H9 (cell line): ENCODE measurements around the gene ERAL1. TPM values are rescaled to one million over a fixed set of nuclear protein-coding genes. Genes with fewer than 3 reads are reported as not detected.
"Not testable (repeated sequence)": the region's sequence is repeated elsewhere in the genome, so short reads cannot be mapped to it uniquely, and the experiment has no call there.

Experiments used
- DNase-seq: peaks from one replicate; pipeline ENCODE4 v3.0.0-alpha.2; 2017
- H2AFZ ChIP-seq: one replicate; pipeline ENCODE4 v1.6.1; 2013; ENCODE audit warnings: mild to moderate bottlenecking, low read length, control low read depth, moderate library complexity
- H2AK5ac ChIP-seq: 2 replicates; pipeline ENCODE4 v1.6.1; 2013; ENCODE audit warnings: low read length, control low read depth, mixed read lengths; ENCODE audit not compliant: insufficient read length
- H2BK120ac ChIP-seq: one replicate; pipeline ENCODE4 v1.6.1; 2013; ENCODE audit warnings: low read depth, mild to moderate bottlenecking, low read length, control low read depth, inconsistent platforms; ENCODE audit not compliant: poor library complexity, severe bottlenecking
- H2BK12ac ChIP-seq: 2 replicates; pipeline ENCODE4 v1.6.1; 2013; ENCODE audit warnings: low read length, control low read depth, mixed read lengths, low read depth; ENCODE audit not compliant: insufficient read length
- H2BK15ac ChIP-seq: 2 replicates; pipeline ENCODE4 v1.6.1; 2013; ENCODE audit warnings: low read depth, low read length, control low read depth
- H2BK20ac ChIP-seq: one replicate; pipeline ENCODE4 v1.6.1; 2013; ENCODE audit warnings: low read depth, mild to moderate bottlenecking, low read length, control low read depth, inconsistent platforms; ENCODE audit not compliant: poor library complexity, severe bottlenecking
- H2BK5ac ChIP-seq: 2 replicates; pipeline ENCODE4 v1.6.1; 2013; ENCODE audit warnings: low read length, control low read depth, mixed read lengths; ENCODE audit not compliant: insufficient read length
- H3K14ac ChIP-seq: 2 replicates; pipeline ENCODE4 v1.6.1; 2013; ENCODE audit warnings: low read length, control low read depth; ENCODE audit not compliant: insufficient read depth
- H3K18ac ChIP-seq: 2 replicates; pipeline ENCODE4 v1.6.1; 2013; ENCODE audit warnings: low read depth, mild to moderate bottlenecking, mixed read lengths, low read length, control low read depth; ENCODE audit not compliant: insufficient read length
- H3K23ac ChIP-seq: 2 replicates; pipeline ENCODE4 v1.6.1; 2013; ENCODE audit warnings: low read length, control low read depth, mixed read lengths, low read depth; ENCODE audit not compliant: insufficient read length
- H3K23me2 ChIP-seq: 2 replicates; pipeline ENCODE4 v1.6.1; 2013; ENCODE audit warnings: low read depth, mild to moderate bottlenecking, mixed read lengths, low read length, control low read depth; ENCODE audit not compliant: insufficient read length, poor library complexity, severe bottlenecking
- H3K27ac ChIP-seq: 2 replicates; pipeline ENCODE4 v1.5.1; 2013; ENCODE audit warnings: low read length, control low read depth, mixed read lengths, low read depth; ENCODE audit not compliant: insufficient read length
- H3K27me3 ChIP-seq: 2 replicates; pipeline ENCODE4 v1.6.1; 2013; ENCODE audit warnings: low read length, control low read depth, inconsistent platforms; ENCODE audit not compliant: insufficient read depth
- H3K4ac ChIP-seq: 2 replicates; pipeline ENCODE4 v1.6.1; 2013; ENCODE audit warnings: low read depth, mild to moderate bottlenecking, control low read depth, inconsistent platforms, low read length, moderate library complexity
- H3K4me1 ChIP-seq: 2 replicates; pipeline ENCODE4 v1.6.1; 2013; ENCODE audit warnings: low read length, control low read depth, inconsistent platforms; ENCODE audit not compliant: insufficient read depth
- H3K4me2 ChIP-seq: 2 replicates; pipeline ENCODE4 v1.6.1; 2013; ENCODE audit warnings: low read length, control low read depth, mixed read lengths; ENCODE audit not compliant: insufficient read length, insufficient read depth
- H3K56ac ChIP-seq: 2 replicates; pipeline ENCODE4 v1.6.1; 2013; ENCODE audit warnings: low read depth, mild to moderate bottlenecking, mixed read lengths, low read length, control low read depth; ENCODE audit not compliant: insufficient read length
- H3K79me1 ChIP-seq: 2 replicates; pipeline ENCODE4 v1.6.1; 2013; ENCODE audit warnings: low read depth, mild to moderate bottlenecking, moderate library complexity, low read length, control low read depth, inconsistent platforms; ENCODE audit not compliant: insufficient read depth, poor library complexity, severe bottlenecking
- H3K79me2 ChIP-seq: 2 replicates; pipeline ENCODE4 v1.6.1; 2013; ENCODE audit warnings: low read length, control low read depth, inconsistent platforms; ENCODE audit not compliant: insufficient read depth
- H3K9ac ChIP-seq: 2 replicates; pipeline ENCODE4 v1.6.1; 2013; ENCODE audit warnings: low read length, control low read depth, mixed read lengths; ENCODE audit not compliant: insufficient read length; ENCODE audit errors: extremely low read depth
- H3K9me3 ChIP-seq: one replicate; pipeline ENCODE4 v1.6.1; 2013; ENCODE audit warnings: low read depth, low read length, inconsistent platforms; ENCODE audit not compliant: control insufficient read depth
- H3T11ph ChIP-seq: one replicate; pipeline ENCODE4 v1.6.1; 2013; ENCODE audit warnings: mild to moderate bottlenecking, low read length, control low read depth, inconsistent platforms
- H4K20me1 ChIP-seq: one replicate; pipeline ENCODE4 v1.6.1; 2013; ENCODE audit not compliant: control insufficient read depth, insufficient read length, insufficient read depth
- H4K5ac ChIP-seq: 2 replicates; pipeline ENCODE4 v1.6.1; 2013; ENCODE audit warnings: low read depth, mild to moderate bottlenecking, mixed read lengths, low read length, control low read depth; ENCODE audit not compliant: insufficient read length
- H4K8ac ChIP-seq: replicated peaks from 2 replicates; pipeline ENCODE4 v1.6.1; 2013; ENCODE audit warnings: low read length, control low read depth, mixed read lengths, low read depth; ENCODE audit not compliant: insufficient read length
- H4K91ac ChIP-seq: 2 replicates; pipeline ENCODE4 v1.6.1; 2013; ENCODE audit warnings: low read depth, mild to moderate bottlenecking, moderate library complexity, mixed read lengths, low read length, control low read depth; ENCODE audit not compliant: insufficient read length
- H3K27ac Mint-ChIP-seq, 3 experiments: 2 replicates in 2 of 3; 3 replicates in 1 of 3; pipeline ENCODE4 v1.8.0; 2020 to 2021; ENCODE audit warnings: mixed read lengths in 3 of 3, mild to moderate bottlenecking in 1 of 3, moderate library complexity in 1 of 3
- H3K27me3 Mint-ChIP-seq: 2 replicates; pipeline ENCODE4 v1.8.0; 2021; ENCODE audit warnings: low read depth, mild to moderate bottlenecking, moderate library complexity, mixed read lengths
- H3K36me3 Mint-ChIP-seq, 3 experiments: 2 replicates in 2 of 3; 3 replicates in 1 of 3; pipeline ENCODE4 v1.8.0; 2020 to 2021; ENCODE audit warnings: low read depth in 3 of 3, mixed read lengths in 3 of 3; ENCODE audit not compliant: insufficient read depth in 1 of 3
- H3K4me1 Mint-ChIP-seq, 2 experiments: 2 replicates each; pipeline ENCODE4 v1.8.0; 2020; ENCODE audit warnings: mixed read lengths in 2 of 2
- H3K4me3 Mint-ChIP-seq, 2 experiments: 2 replicates in 1 of 2; 3 replicates in 1 of 2; pipeline ENCODE4 v1.8.0; 2020 to 2021; ENCODE audit warnings: mild to moderate bottlenecking in 2 of 2, mixed read lengths in 2 of 2, moderate library complexity in 1 of 2
- H3K9me3 Mint-ChIP-seq, 2 experiments: 2 replicates in 1 of 2; 3 replicates in 1 of 2; pipeline ENCODE4 v1.8.0; 2020; ENCODE audit warnings: mild to moderate bottlenecking in 2 of 2, mixed read lengths in 2 of 2, moderate library complexity in 1 of 2
- CTCF ChIP-seq: fragments of 200-600 bp; sonication (generic); conservative IDR thresholded peaks from 3 replicates; pipeline ENCODE4 v1.8.0; 2021; ENCODE audit warnings: antibody characterized with exemption, mild to moderate bottlenecking
- WGBS: extraction: QIAGEN DNeasy Blood & Tissue Kit; methylation state at CpG from one replicate; pipeline ENCODE4 v1.1.7; 2013; ENCODE audit warnings: missing lambda C conversion rate, low lambda C conversion rate, mixed read lengths; ENCODE audit not compliant: insufficient read length; ENCODE audit errors: extremely low coverage; 5-methylcytosine and 5-hydroxymethylcytosine counted together
- total RNA-seq: library from RNA; stranded (reverse); gene quantifications from 2 replicates; pipeline ENCODE4 v1.2.1, GENCODE V29; 2021

The ERAL1 gene
- total RNA-seq, 1 experiment from 2014 or later, result 67.8 TPM

- H3K27me3 Mint-ChIP-seq, result peaks cover 2% of the 10 kb centered on the region; the same call in 1 of the 2 replicates
- H4K20me1 ChIP-seq, result peaks cover 4% of the 10 kb centered on the region
- WGBS, result no CpG with 5 or more reads among the region's 4 CpGs
- H3K4ac ChIP-seq, result no peak overlapping the region
- no peak overlapping the region for H4K91ac ChIP-seq
- H3K27ac Mint-ChIP-seq, result peak overlapping the region in 1 of 3 experiments; percentile 68; a peak in 1 of 7 replicates
- H2BK12ac ChIP-seq, result no peak overlapping the region
- no peak overlapping the region for H2AFZ ChIP-seq
- H3K23ac ChIP-seq, result no peak overlapping the region
- H3K27ac ChIP-seq, result no peak overlapping the region
- no peaks in the 10 kb centered on the region for H3K9me3 Mint-ChIP-seq
- no peak overlapping the region for H3K56ac ChIP-seq
- H3K4me1 ChIP-seq, result peaks cover 9% of the 10 kb centered on the region
- H4K8ac ChIP-seq, result no peak overlapping the region
- H3K79me2 ChIP-seq, result peaks cover 4% of the 10 kb centered on the region; the same call in 1 of the 2 replicates
- H3K36me3 Mint-ChIP-seq, result peaks cover 11 to 26% (median 17%) of the 10 kb centered on the region in 3 experiments
- no peak overlapping the region for H3T11ph ChIP-seq
- H2BK120ac ChIP-seq, result no peak overlapping the region
- no peak overlapping the region for H2BK20ac ChIP-seq
- DNase-seq, result no peak
- no peak overlapping the region for H4K5ac ChIP-seq
- H3K9me3 ChIP-seq, result no peaks in the 10 kb centered on the region
- no peak overlapping the region for H2BK5ac ChIP-seq
- H3K4me3 Mint-ChIP-seq, result no peak overlapping the region
- 0 out of 2 replicates have a peak, but pooled peaks cover 3% of the 10 kb centered on the region for H3K27me3 ChIP-seq
- no peak overlapping the region for H3K4me2 ChIP-seq
- no peak overlapping the region for H3K9ac ChIP-seq
- peaks cover 16% of the 10 kb centered on the region in 2 experiments for H3K4me1 Mint-ChIP-seq
- H2AK5ac ChIP-seq, result no peak overlapping the region
- no peak overlapping the region for H3K14ac ChIP-seq
- H3K23me2 ChIP-seq, result peaks cover 6% of the 10 kb centered on the region
- H2BK15ac ChIP-seq, result no peak overlapping the region
- H3K18ac ChIP-seq, result no peak overlapping the region
- TF ChIP-seq CTCF, result no peak
- H3K79me1 ChIP-seq, result peaks cover 4% of the 10 kb centered on the region
Measured at GRCh38 chr17:28892024-28892423, 37.2 kb downstream of the ERAL1 start.

GRCh38 chr17:28893248-28894183, 38.7 kb downstream of the ERAL1 start:
- not testable (repeated sequence) for H2AK5ac ChIP-seq, DNase-seq, H4K5ac ChIP-seq, H4K91ac ChIP-seq, H3K79me2 ChIP-seq, H3K27me3 Mint-ChIP-seq, H3K9me3 Mint-ChIP-seq, H3K14ac ChIP-seq, H3K18ac ChIP-seq, H3K4me2 ChIP-seq, H2BK12ac ChIP-seq, H2BK5ac ChIP-seq, H3K23ac ChIP-seq, H3K23me2 ChIP-seq, H2BK120ac ChIP-seq, H4K20me1 ChIP-seq, H3K4me1 ChIP-seq, H2BK15ac ChIP-seq, H4K8ac ChIP-seq, H3K56ac ChIP-seq, H3K27me3 ChIP-seq, H3K4ac ChIP-seq, H3K27ac ChIP-seq, H3K9ac ChIP-seq, H3K9me3 ChIP-seq, H2BK20ac ChIP-seq, H2AFZ ChIP-seq, H3K79me1 ChIP-seq, H3T11ph ChIP-seq
- Mint-ChIP-seq H3K36me3 (peaks cover 11 to 26% (median 17%) of the 10 kb centered on the region in 3 experiments), H3K4me3 (peak overlapping the region in 1 of 2 experiments; percentile 29; a peak in 1 of 5 replicates), H3K27ac (peak overlapping the region in 1 of 3 experiments; percentile 64; a peak in 2 of 7 replicates), H3K4me1 (peaks cover 17 to 22% of the 10 kb centered on the region in 2 experiments)
- WGBS, result 100% methylated on average over 1 of the region's 16 CpGs
